GM19193 (cell line): ENCODE measurements around the gene ZBED2.

Experiments
- POLR2A ChIP-seq: IDR thresholded peaks from 4 replicates; pipeline ENCODE4 v1.6.1; 2011; ENCODE audit not compliant: insufficient read depth, insufficient read length; ENCODE audit errors: extremely low read depth

ZBED2 gene

DNA sequence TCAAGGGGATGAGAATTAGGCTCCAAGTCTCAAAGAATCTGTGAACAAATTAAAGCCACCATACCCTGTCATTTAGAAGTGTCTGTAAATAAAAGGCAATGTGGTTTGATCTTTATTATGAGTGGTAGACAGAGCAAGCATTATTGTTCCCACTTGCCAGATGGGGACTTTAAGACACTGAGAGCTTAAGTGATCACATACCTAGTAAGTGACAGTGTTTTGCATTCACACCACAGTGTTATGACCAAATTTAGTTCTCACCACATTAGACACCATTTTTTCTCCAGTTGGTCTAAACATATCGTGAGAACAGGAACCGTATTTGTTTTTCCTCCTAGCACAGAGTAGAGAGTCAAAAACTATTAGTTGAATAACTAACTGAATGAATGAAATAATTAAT is 13.2 kb upstream of the ZBED2 start:
- no peak for TF ChIP-seq POLR2A

DNA sequence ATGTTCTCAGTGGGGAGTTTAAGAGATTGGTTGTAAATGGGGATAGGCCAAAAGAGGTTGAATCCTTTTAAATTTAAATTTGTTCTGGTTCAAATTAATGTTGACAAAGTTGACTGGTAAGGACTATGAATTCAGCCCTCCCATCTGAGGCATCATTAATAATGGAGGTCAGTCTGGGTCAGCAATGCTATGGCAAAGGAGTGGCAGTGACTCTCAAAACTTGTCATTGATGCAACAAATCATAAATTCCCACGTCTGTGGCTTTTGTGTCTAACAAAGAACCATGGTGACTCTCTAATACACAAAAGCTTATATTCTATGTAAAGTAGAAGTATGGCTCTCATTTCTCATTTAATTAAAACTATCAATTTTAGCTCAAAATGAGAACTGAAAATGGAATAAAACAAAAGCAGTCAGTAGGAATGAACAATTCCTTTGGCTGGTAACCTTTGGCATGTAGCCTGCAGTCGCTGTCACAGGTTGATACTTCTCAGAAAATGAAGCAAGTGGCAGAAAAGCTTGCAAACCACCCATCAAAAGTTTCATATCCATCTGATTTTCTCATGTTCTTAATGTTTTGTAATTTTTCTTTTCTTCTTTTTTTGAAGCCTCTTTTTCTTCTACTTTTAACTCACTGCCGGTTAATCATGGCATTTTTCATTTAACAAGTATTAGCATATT is 12.2 kb upstream of the ZBED2 start:
- no peak for TF ChIP-seq POLR2A

DNA sequence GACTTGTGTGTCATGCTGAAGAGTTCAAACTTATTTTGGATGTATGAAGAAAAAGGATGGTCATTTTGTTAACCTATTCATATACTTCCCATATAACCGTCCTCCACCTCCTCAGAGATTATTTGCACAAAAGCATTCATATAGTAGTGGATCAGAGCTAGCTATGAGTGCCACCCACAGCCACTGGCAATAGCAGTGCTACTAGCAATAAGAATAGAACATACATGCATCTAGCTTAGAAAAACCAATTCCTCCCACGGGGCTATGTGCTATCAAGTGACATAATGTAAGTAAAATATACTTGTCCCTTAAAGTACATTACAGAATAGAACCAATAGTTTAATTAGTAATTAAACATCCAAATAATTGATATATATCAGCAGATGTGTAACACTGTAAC is 10.3 kb upstream of the ZBED2 start:
- TF ChIP-seq POLR2A, result no peak

DNA sequence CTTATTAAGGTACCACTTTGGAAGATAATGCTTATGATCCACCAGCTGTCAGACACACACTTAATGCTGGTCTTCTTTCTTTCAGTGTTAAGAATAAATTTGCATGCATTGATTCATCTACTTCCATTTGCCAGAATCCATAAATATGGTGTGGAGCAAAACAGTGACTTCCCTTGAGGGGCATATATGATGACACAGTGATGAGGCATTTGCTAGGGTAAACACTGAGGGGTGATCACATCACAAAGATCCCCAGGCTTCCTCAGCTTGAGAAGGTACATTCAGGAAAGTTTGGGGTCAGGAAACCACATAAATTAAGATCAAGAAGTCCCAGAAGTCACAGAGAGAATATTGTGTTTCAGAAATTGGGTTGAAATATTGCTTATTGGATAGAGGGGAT is 9.9 kb upstream of the ZBED2 start:
- TF ChIP-seq POLR2A, result no peak

DNA sequence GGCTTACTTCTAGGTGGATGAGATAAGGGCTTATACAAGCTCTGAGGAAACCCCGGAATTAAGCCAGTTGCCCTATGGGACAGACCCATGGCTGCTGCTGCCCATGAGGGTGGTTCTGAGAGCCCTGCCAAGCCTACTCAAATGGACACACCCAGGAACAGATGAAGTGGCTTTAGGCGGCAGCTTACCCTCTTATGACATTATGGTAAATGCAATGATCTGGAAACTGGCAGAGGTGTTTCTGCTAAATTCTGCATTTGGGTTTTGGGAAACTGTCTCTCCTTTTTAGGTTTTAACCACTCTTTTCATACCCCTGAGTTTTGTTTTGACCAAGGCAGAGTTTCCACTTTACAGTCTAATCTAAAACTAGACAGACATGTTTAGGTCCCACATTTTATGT is 9.0 kb upstream of the ZBED2 start:
- TF ChIP-seq POLR2A, result no peak

DNA sequence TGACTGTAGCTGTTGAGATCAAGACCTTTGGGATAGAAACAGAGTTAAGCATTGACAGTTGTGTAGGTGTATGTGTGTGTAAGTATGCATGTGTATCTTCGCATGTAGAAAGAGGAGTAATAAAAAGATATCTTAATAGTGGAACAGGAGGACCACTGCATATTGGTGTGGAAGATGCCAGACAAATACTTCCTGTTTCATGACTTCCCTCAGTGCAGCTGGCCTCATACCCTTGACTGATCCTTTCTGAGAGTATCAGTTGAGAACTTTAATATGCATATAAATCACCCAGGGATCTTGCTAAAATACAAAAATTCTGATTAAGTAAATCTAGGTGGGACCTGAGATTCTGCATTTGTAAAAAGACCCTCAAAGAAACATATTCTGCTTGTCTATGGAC is 8.5 kb upstream of the ZBED2 start:
- TF ChIP-seq POLR2A, result no peak

DNA sequence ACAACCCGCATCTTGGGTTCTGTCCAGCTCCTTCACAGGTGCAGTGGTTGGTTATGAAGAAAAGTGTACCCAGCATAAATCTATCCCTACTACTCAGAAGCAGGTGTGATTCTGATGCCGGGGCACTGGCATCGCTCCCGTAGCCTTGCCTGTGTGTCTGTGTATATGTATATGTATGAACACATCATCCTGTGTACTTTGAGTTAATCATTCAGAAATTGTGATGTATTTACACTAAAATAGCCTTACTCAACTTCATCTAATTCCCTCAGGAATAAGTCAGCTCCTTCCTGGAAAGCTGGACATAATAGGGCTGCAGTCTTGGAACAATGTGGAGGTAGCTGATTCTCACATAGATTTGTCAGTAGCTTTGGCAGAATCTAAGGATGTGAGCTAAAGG is 6.7 kb upstream of the ZBED2 start:
- TF ChIP-seq POLR2A, result no peak

DNA sequence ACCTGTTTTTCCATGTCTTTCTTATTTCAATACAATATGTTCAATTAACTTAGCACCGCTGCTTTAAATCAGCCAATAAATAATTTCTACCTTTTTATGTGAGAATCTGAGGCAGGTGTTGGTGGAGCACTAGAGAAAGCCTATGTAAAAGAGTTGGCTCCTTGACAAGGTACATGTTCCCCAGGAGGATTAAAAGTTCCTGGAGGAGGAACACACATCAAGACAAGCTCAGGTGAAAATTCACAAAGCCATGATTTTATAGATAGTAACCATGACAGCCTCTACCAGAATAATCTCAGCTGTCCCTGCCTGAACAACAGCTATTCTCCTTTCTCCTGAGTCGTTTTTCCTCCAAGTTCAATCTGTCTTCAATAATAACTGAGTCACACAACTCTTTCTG is 3.4 kb upstream of the ZBED2 start:
- no peak for TF ChIP-seq POLR2A

DNA sequence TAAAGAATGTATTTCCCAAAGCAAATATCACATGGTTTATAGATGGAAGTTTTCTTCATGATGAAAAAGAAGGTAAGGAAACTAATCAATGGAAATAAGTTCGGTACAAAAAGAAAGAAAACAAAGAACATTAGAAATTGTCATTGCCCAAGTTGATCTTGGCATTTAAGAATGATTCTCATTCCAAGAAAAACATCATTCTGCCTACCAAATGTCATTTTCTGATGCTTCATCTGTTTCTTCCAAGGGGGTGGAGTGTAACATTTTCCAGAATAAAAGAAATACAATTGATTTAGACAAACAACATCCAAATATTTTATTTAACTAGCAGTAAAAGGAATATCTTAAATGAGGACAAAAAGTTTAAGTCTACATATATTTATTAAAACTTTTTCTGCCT is 3.0 kb upstream of the ZBED2 start:
- TF ChIP-seq POLR2A, result no peak

DNA sequence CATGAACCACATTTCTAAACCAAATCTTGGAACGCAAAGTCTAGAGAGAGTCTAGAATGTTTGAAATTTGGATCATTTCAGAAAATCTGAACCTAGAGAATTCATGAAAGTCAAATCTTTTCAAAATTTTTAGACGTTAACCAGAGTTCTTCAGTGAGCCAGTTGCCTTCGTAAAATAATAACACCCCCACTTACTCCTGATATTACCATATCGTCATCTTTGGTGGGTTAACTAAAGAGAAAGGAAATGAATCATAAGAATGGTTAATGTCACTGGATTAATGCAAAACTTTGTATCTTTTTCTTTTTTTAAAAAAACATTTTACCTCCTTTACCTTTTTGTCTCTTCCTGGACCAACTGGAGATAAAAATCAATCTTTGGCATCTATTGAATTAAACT is 1.2 kb upstream of the ZBED2 start:
- TF ChIP-seq POLR2A, result no peak

DNA sequence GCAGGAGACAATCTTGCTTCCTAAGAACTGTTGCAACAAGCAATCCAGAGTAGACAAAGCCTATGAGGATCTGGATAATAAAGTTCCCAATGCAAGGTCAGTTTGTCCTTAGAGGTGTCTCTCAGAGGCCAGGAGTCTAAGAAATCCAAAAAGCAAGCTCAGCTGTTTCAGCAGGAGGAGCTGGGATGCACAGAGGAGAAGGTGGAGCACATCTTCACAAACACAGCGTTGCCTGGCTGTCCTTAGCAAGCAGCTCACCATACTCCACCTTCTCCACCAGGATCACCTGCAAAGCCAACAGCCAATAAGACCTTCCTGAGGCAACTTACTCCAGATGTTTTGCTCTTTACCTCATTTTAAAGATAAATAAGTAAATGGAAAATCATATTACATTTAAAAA is 365 bp downstream of the ZBED2 start:
- TF ChIP-seq POLR2A, result no peak

DNA sequence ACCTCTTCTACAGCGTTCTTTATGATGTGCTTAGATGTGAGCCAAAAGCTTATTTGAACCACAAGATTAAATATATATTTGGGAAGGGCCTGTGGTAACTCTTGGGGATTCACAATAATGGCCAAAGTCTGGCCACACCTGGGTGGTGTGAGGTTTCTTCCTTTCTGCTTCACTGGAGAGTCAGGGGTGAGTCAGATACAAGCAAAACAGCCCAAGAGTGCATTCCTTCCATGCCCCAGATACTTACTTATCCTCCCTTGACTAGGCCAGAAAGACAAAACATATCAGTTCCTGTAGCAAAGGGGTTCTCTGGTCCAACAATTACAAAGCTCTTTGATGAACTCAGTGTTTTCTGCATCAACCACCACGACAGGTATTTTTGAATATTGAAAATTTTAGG is 941 bp downstream of the ZBED2 start:
- no peak for TF ChIP-seq POLR2A

DNA sequence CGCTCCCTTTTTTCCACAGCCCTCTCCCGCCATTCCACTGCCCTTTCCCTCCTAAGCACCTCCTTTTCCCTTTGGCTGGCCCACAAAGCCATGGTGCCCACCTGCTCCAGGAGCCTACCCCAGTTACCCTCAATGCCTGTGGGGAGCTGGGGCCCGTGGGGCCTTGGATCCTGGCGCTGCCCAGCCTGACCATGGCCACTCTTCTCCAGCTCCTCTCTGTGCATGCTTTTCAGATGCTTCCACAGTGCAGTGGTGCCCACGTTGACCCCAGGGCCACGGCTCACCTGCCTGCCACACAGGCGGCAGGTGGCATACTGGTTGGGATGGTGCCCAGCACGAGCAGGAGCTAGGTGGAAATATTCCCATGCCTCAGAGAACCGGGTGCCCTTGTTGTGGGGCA is 1.5 kb downstream of the ZBED2 start:
- no peak for TF ChIP-seq POLR2A

DNA sequence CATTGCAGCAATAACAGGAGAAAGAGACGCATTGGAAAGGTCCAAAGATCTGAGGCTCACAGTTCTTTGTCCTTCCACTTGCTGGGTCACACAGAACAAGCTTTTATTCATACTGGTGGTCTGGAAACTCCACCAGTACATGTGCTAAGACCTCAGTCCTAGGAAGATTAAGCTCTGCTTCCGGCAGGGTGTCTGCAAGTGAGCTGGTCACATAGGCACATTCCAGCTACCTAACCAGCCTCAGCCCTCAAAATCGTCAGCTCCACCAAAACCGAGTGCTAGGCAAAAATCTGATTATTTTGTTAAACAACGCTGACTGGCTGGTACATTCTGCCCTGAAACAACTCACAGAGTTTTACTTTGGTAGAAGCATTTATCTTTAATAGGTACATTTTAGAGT is 2.2 kb downstream of the ZBED2 start:
- TF ChIP-seq POLR2A, result no peak

DNA sequence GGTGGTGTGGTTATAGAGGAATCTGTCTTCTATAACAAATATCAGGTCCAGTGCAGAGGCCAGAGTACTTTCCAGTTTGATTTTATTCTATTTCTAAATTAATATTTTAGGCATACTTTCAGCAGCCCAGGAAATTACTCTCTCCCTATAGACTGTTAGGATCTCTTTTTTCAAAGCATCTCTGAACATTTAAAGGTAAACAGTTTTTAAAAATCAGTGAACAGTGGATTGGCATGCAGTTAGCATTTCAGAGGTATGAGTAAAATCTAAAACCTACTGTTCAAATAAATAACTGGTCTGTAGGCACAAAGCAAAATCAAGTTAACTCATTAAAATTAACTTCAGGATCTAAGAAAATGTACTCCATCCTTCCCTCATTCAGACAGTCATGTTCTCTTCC is 3.0 kb downstream of the ZBED2 start:
- no peak for TF ChIP-seq POLR2A

DNA sequence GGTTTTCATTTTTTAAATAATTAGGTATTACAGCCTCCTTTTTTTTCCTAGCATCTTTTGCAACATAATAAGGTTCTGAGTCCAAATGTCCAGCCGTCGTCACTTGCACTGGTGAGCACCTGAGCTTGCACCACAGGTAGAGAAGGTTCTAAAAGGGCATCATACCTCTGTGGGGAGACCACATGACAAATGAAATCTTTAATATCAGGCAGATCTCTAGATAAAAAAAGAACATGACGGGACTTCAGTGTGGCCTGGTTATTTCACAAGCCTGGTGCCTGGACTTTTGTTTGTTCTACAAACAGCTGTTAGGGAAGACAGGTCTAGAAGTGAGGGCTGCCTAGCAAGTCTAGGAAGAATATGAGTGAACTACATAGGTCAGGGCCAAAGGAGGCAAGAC is 3.6 kb downstream of the ZBED2 start:
- no peak for TF ChIP-seq POLR2A

DNA sequence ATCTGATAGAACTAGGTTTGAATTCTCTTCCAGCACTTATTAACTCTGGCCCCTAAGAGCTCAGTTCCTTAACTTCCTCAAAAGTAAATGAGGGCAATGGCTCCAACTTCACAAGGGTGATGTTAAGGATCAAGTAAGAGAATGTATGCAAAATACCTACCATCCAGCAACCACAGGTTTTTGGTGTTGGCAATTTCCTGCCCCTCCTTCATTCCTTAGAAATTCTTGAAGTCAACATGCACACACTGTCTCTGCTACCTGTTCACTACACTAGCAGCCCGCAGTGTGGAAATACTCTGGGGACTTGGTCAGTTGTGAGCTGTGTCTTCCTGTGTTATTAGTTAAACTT is 5.0 kb downstream of the ZBED2 start:
- TF ChIP-seq POLR2A, result no peak
